K562 (cell line): Measurements from ENCODE around the gene MRPL2. TPM values are rescaled to one million over a fixed set of nuclear protein-coding genes. Genes with fewer than 3 reads are reported as not detected.

Experiments used
- ATF7 ChIP-seq: fragments of 450-650 bp; IDR thresholded peaks from 2 replicates; pipeline ENCODE4 v1.7.1; 2014; ENCODE audit warnings: mild to moderate bottlenecking, moderate library complexity
- CBFA2T3 ChIP-seq: fragments of 450-650 bp; IDR thresholded peaks from 2 replicates; pipeline ENCODE4 v1.6.1; 2017
- CBX1 ChIP-seq: sonication (generic); IDR thresholded peaks from 2 replicates; pipeline ENCODE4 v1.6.1; 2016; ENCODE audit warnings: antibody characterized with exemption, low read depth, mild to moderate bottlenecking
- CCAR2 ChIP-seq: fragments of 200-400 bp; formaldehyde crosslinking; IDR thresholded peaks from 2 replicates; pipeline ENCODE4 v1.6.1; 2017; ENCODE audit warnings: mild to moderate bottlenecking, low read depth, low read length
- CCNT2 ChIP-seq: IDR thresholded peaks from 2 replicates; pipeline ENCODE4 v1.6.1; 2011; ENCODE audit warnings: borderline replicate concordance, low read depth, mild to moderate bottlenecking, moderate library complexity, mixed read lengths, low read length; ENCODE audit not compliant: insufficient read length; ENCODE audit errors: extremely low read depth
- FOXM1 ChIP-seq, 2 experiments: fragments of 450-650 bp in 1 of 2; sonication (generic) in 1 of 2; formaldehyde crosslinking in 1 of 2; IDR thresholded peaks; 2 replicates each; pipeline versions ENCODE4 v1.6.1 to v1.9.0; 2017 to 2022; ENCODE audit warnings: low read depth in 2 of 2, mild to moderate bottlenecking in 2 of 2, missing genetic modification reagents in 1 of 2, moderate library complexity in 1 of 2
- GABPB1 ChIP-seq: sonication (generic); formaldehyde crosslinking; IDR thresholded peaks from 2 replicates; pipeline ENCODE4 v1.8.0; 2022; ENCODE audit warnings: mild to moderate bottlenecking, missing genetic modification reagents
- GTF2F1 ChIP-seq: IDR thresholded peaks from 2 replicates; pipeline ENCODE4 v1.6.1; 2011; ENCODE audit warnings: low read depth, low read length, improper control_type of control experiment
- HLTF ChIP-seq: fragments of 450-650 bp; IDR thresholded peaks from 2 replicates; pipeline ENCODE4 v1.6.1; 2016
- KDM2B ChIP-seq: fragments of 250-450 bp; sonication (Bioruptor Pico); IDR thresholded peaks from 2 replicates; pipeline ENCODE4 v1.8.0; 2021; ENCODE audit warnings: mild to moderate bottlenecking, moderate library complexity
- MTF1 ChIP-seq: fragments of 250-450 bp; sonication (Bioruptor Pico); IDR thresholded peaks from 2 replicates; pipeline ENCODE4 v1.9.0; 2021; ENCODE audit warnings: moderate library complexity, mild to moderate bottlenecking, inconsistent platforms, borderline replicate concordance
- NFE2 ChIP-seq: IDR thresholded peaks from 2 replicates; pipeline ENCODE4 v1.6.1; 2014; ENCODE audit warnings: antibody characterized with exemption, low read depth
- NRF1 ChIP-seq, 2 experiments: fragments of 450-650 bp; IDR thresholded peaks in 1 of 2; conservative IDR thresholded peaks in 1 of 2; 2 replicates each; pipeline ENCODE4 v1.6.1; 2014; ENCODE audit warnings: mild to moderate bottlenecking in 2 of 2
- RFX5 ChIP-seq: IDR thresholded peaks from 2 replicates; pipeline ENCODE4 v1.6.1; 2011; ENCODE audit warnings: low read depth, mild to moderate bottlenecking, improper control_type of control experiment, low read length
- SOX6 ChIP-seq: fragments of 450-650 bp; IDR thresholded peaks from 2 replicates; pipeline ENCODE4 v1.6.1; 2014; ENCODE audit warnings: mild to moderate bottlenecking
- TCF7L2 ChIP-seq: fragments of 150-350 bp; IDR thresholded peaks from 2 replicates; pipeline ENCODE4 v1.6.1; 2016; ENCODE audit warnings: low read depth, mild to moderate bottlenecking, low read length, moderate library complexity
- U2AF1 ChIP-seq: fragments of 200-400 bp; formaldehyde crosslinking; optimal IDR thresholded peaks from 2 replicates; pipeline ENCODE3; 2017; ENCODE audit warnings: mild to moderate bottlenecking, low read depth, low read length, moderate library complexity
- ZNF124 ChIP-seq: sonication (generic); formaldehyde crosslinking; IDR thresholded peaks from 2 replicates; pipeline ENCODE4 v1.8.1; 2022; ENCODE audit warnings: missing genetic modification reagents
- ZNF140 ChIP-seq: fragments of 250-450 bp; sonication (Bioruptor Pico); IDR thresholded peaks from 2 replicates; pipeline ENCODE4 v1.8.0; 2021; ENCODE audit warnings: moderate library complexity, mild to moderate bottlenecking, inconsistent platforms
- ZNF184 ChIP-seq: sonication (generic); formaldehyde crosslinking; IDR thresholded peaks from 2 replicates; pipeline ENCODE4 v1.5.0; 2020; ENCODE audit warnings: missing genetic modification reagents
- ZNF263 ChIP-seq: sonication (generic); formaldehyde crosslinking; IDR thresholded peaks from 2 replicates; pipeline ENCODE4 v1.8.0; 2022; ENCODE audit warnings: mild to moderate bottlenecking, missing genetic modification reagents, borderline replicate concordance
- ZNF316 ChIP-seq: fragments of 450-650 bp; IDR thresholded peaks from 2 replicates; pipeline ENCODE4 v1.6.1; 2016
- ZNF551 ChIP-seq: fragments of 250-450 bp; sonication (Bioruptor Pico); IDR thresholded peaks from 2 replicates; pipeline ENCODE4 v1.5.0; 2021; ENCODE audit warnings: mild to moderate bottlenecking, moderate library complexity
- ZNF668 ChIP-seq: fragments of 250-450 bp; sonication (Bioruptor Pico); IDR thresholded peaks from 2 replicates; pipeline ENCODE4 v1.8.0; 2022; ENCODE audit warnings: mild to moderate bottlenecking, inconsistent platforms
- ZNF695 ChIP-seq: fragments of 450-650 bp; formaldehyde crosslinking; IDR thresholded peaks from 2 replicates; pipeline ENCODE4 v1.4.0; 2020; ENCODE audit warnings: mild to moderate bottlenecking, moderate library complexity
- ZNF764 ChIP-seq: fragments of 250-450 bp; sonication (Bioruptor Pico); IDR thresholded peaks from 2 replicates; pipeline ENCODE4 v1.4.0; 2020; ENCODE audit warnings: low read depth, mild to moderate bottlenecking, moderate library complexity
- ZSCAN29 ChIP-seq: fragments of 450-650 bp; IDR thresholded peaks from 2 replicates; pipeline ENCODE4 v1.6.1; 2017
- polyA plus RNA-seq, 8 experiments: library from polyadenylated mRNA; depleted of rRNA in 4 of 8; stranded (reverse) in 5 of 8; unstranded in 3 of 8; fragments of >200 nt; fragmentation: Nextera tagmentation in 2 of 8; fragmentation: Illumina TruSeq in 1 of 8; extraction: Ambion mirVana in 2 of 8; extraction: Trizol in 1 of 8; gene quantifications; 2 replicates each; pipeline versions ENCODE4 v1.2.1 to v1.2.3, GENCODE V29; 2011 to 2014; ENCODE audit warnings: inconsistent platforms in 1 of 8, missing spikeins in 1 of 8
- total RNA-seq, 7 experiments: library from RNA; depleted of rRNA in 6 of 7; stranded (reverse); fragments of >200 nt in 6 of 7; fragmentation: Illumina TruSeq in 2 of 7; extraction: Trizol in 2 of 7; gene quantifications; 2 replicates each; pipeline versions ENCODE4 v1.2.1 to v1.2.3, GENCODE V29; 2011 to 2021; ENCODE audit warnings: low replicate concordance in 1 of 7
- TF ChIP-seq, protein P1 (sequence below): IDR thresholded peaks from 2 replicates; pipeline ENCODE4 v1.6.1; 2016; ENCODE audit warnings: missing genetic modification characterization, missing compliant biosample characterization
- TF ChIP-seq, protein P2 (sequence below), 3 experiments: fragments of 200-800 bp in 1 of 3; sonication (Bioruptor generic) in 1 of 3; sonication (generic) in 1 of 3; formaldehyde crosslinking in 1 of 3; IDR thresholded peaks; 2 replicates each; pipeline versions ENCODE4 v1.6.1 to v1.8.0; 2016 to 2022; ENCODE audit warnings: mild to moderate bottlenecking in 2 of 3, missing compliant biosample characterization in 2 of 3, missing genetic modification characterization in 2 of 3, missing genetic modification reagents in 1 of 3

The MRPL2 gene
- total and polyA plus RNA-seq, 9 of the 15 experiments (the other 6 are each of a cell fraction or from before 2014, with no cell fraction given), result 63.1 to 262 (median 121) TPM

DNA sequence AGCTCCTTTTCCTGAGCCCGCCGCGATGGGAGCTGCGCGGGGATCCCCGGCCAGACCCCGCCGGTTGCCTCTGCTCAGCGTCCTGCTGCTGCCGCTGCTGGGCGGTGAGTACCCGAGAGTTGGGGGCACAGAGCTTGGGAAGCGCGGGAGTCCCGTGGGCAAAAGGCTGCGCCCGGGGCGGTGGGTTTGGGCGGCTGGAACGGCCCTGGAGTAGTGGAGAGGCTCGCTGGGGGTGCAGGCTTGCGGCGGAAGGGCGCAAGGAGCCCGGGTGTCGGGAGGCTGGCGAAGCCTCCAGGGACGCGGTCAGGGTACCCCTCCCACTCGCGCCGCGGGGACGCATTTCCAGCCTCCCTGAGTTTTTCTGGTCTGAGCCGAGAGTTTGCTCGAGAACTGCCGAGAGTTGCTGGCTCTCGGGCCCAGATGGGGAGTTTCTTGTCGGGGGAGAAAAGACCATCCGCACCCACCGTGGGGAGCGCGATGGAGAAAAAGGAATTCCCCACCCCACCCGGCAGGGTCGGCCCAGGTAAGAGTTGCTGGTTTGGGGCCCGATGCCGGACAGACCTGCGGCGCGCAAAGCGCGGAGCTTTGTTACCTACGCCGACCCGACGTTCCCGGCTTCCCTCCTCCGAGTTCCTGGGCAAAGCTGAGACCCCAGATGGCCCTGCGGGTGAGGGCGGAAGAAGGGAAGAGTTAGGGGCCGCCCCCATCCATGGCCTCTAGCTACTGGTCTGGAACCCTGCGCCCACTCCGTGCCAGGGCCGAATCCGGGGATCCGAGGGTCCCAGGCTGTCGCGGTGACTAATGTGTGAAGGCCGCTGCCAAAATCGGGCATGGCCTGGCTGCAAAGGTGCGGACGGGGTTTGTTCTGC lies 17.5 kb upstream of the MRPL2 start (continued):
- peak; percentile 85 for TF ChIP-seq ZNF263 (CRISPR knock-in tag)
- no peak for TF ChIP-seq ZNF695
- no peak for TF ChIP-seq TCF7L2
- TF ChIP-seq, protein P1, sequence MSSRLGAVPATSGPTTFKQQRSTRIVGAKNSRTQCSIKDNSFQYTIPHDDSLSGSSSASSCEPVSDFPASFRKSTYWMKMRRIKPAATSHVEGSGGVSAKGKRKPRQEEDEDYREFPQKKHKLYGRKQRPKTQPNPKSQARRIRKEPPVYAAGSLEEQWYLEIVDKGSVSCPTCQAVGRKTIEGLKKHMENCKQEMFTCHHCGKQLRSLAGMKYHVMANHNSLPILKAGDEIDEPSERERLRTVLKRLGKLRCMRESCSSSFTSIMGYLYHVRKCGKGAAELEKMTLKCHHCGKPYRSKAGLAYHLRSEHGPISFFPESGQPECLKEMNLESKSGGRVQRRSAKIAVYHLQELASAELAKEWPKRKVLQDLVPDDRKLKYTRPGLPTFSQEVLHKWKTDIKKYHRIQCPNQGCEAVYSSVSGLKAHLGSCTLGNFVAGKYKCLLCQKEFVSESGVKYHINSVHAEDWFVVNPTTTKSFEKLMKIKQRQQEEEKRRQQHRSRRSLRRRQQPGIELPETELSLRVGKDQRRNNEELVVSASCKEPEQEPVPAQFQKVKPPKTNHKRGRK (tag), result no peak
- TF ChIP-seq, protein P2, sequence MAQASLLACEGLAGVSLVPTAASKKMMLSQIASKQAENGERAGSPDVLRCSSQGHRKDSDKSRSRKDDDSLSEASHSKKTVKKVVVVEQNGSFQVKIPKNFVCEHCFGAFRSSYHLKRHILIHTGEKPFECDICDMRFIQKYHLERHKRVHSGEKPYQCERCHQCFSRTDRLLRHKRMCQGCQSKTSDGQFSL (CRISPR knock-in tag; IDR thresholded peaks at IDR 0.05), result 0 out of 2 replicates have a peak, but pooled peaks have one; percentile 51
- TF ChIP-seq, protein P2 (tag; IDR thresholded peaks at IDR 0.05), result no peak
- TF ChIP-seq CBFA2T3, result no peak
- 0 out of 2 replicates have a peak, but pooled peaks have one; percentile 38 for TF ChIP-seq GABPB1 (CRISPR knock-in tag)
- TF ChIP-seq NRF1 (conservative IDR thresholded peaks at IDR 0.05 in 1 of 2, IDR thresholded peaks at IDR 0.05 in 1 of 2), result peak; percentile 36 to 59; a peak in 2 of 4 replicates
- no peak for TF ChIP-seq U2AF1
- no peak for TF ChIP-seq ZSCAN29
- no peak for TF ChIP-seq CBX1
- TF ChIP-seq HLTF, result no peak
- TF ChIP-seq FOXM1 (IDR thresholded peaks at IDR 0.05; ENCODE audit: low read depth), result no peak
- peak; percentile 37; the same call in 1 of the 2 replicates for TF ChIP-seq FOXM1 (CRISPR knock-in tag; IDR thresholded peaks at IDR 0.05; ENCODE audit: low read depth)
- TF ChIP-seq SOX6, result no peak
- no peak for TF ChIP-seq ZNF140
- no peak for TF ChIP-seq GTF2F1
- no peak for TF ChIP-seq ZNF316
- no peak for TF ChIP-seq RFX5
- no peak for TF ChIP-seq ZNF551 (CRISPR knock-in tag)
- peak; percentile 22 for TF ChIP-seq CCNT2
- TF ChIP-seq ZNF668 (CRISPR knock-in tag), result no peak
- no peak for TF ChIP-seq CCAR2
- TF ChIP-seq MTF1 (CRISPR knock-in tag), result no peak
- 0 out of 2 replicates have a peak, but pooled peaks have one; percentile 39 for TF ChIP-seq KDM2B
- no peak for TF ChIP-seq ZNF764
- TF ChIP-seq NFE2, result no peak
- peak; percentile 55; the same call in 1 of the 2 replicates for TF ChIP-seq ZNF184
- no peak for TF ChIP-seq ZNF124 (CRISPR knock-in tag)
- TF ChIP-seq ATF7, result no peak
